Suppressor macrophage treated with lipopolysaccharide for 4 hours (primary cell): ENCODE results near the gene CMTM4.
"Not testable (repeated sequence)": the region's sequence is repeated elsewhere in the genome, so short reads cannot be mapped to it uniquely, and the experiment has no call there.

ENCODE experiments used
- DNase-seq: peaks from one replicate; pipeline ENCODE4 v3.0.0-alpha.2; 2020

The CMTM4 gene

GRCh38 chr16:66611911-66612310, 84.6 kb downstream of the CMTM4 start:
- not testable (repeated sequence) for DNase-seq

GRCh38 chr16:66610111-66610820, 86.3 kb downstream of the CMTM4 start:
- no peak for DNase-seq

GRCh38 chr16:66609139-66609510, 87.4 kb downstream of the CMTM4 start:
- no peak for DNase-seq

- peak; percentile 76 for DNase-seq
These were observed 88.1 kb downstream of the CMTM4 start for GRCh38 chr16:66608241-66609138.

- peak; percentile 77 for DNase-seq
These were observed 90.4 kb downstream of the CMTM4 start for GRCh38 chr16:66605979-66606751.

- peak; percentile 61 for DNase-seq
These were observed 91.2 kb downstream of the CMTM4 start for GRCh38 chr16:66605177-66605978.

- DNase-seq, result peak; percentile 78
These were observed 92.0 kb downstream of the CMTM4 start, which contains the start of gene CMTM3 for GRCh38 chr16:66604376-66605176. TSS of gene CMTM3 (plus strand) at chr16:66604704. CDS start at chr16:66604806, 102 bp downstream.

GRCh38 chr16:66603537-66604375, 92.8 kb downstream of the CMTM4 start:
- peak; percentile 22 for DNase-seq

GRCh38 chr16:66601471-66601870, 95.1 kb downstream of the CMTM4 start:
- no peak for DNase-seq

- no peak for DNase-seq
These were observed 96.1 kb downstream of the CMTM4 start for GRCh38 chr16:66600477-66600876.

- DNase-seq, result no peak
These were observed 96.8 kb downstream of the CMTM4 start for GRCh38 chr16:66599726-66600125.

GRCh38 chr16:66598111-66598510, 98.4 kb downstream of the CMTM4 start:
- DNase-seq, result peak; percentile 73

GRCh38 chr16:66596986-66597848, 99.3 kb downstream of the CMTM4 start:
- DNase-seq, result no peak

GRCh38 chr16:66596559-66596958, 100.0 kb downstream of the CMTM4 start:
- not testable (repeated sequence) for DNase-seq

GRCh38 chr16:66594739-66595138, 101.8 kb downstream of the CMTM4 start:
- DNase-seq, result peak; percentile 87

- no peak for DNase-seq
These were observed 103.7 kb downstream of the CMTM4 start for GRCh38 chr16:66592814-66593213.

- no peak for DNase-seq
These were observed 104.3 kb downstream of the CMTM4 start for GRCh38 chr16:66592241-66592640.

- DNase-seq, result no peak
These were observed 105.5 kb downstream of the CMTM4 start for GRCh38 chr16:66591018-66591417.

GRCh38 chr16:66590322-66590721, 106.2 kb downstream of the CMTM4 start:
- DNase-seq, result peak; percentile 69
